HG02678 (cell line): ENCODE results near the gene RUNX2.

Experiments
- ATAC-seq: cut with Tn5 transposase; IDR thresholded peaks from one replicate; pipeline ENCODE4 v1.9.1; 2021; ENCODE audit warnings: mild to moderate bottlenecking, moderate library complexity; ENCODE audit not compliant: unreplicated experiment

RUNX2 gene

GRCh38 chr6:45351076-45351475 is 22.9 kb downstream of the RUNX2 start:
- ATAC-seq: no peak

- ATAC-seq: no peak
Measured at GRCh38 chr6:45351667-45352066, 23.5 kb downstream of the RUNX2 start.

DNA sequence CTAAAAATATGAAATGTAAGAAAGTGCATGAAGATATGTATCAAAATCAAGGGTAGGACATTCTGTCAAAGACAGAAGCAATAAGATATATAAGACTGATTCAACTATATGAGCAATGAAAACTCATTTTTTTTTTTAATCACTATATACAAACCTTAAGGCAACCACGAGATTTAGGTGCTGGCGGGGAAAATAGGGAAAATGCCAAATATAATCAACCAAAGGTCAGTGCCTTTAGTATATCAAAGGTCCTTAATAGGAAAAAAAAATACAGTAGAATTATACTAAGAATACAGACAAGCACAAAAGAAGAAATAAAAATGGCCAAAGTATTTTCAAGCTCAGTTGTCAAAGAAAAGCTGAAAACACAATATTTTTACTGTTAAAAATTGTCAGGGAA is 25.5 kb downstream of the RUNX2 start:
- no peak for ATAC-seq

- no peak for ATAC-seq
Measured at GRCh38 chr6:45364466-45364865, 36.3 kb downstream of the RUNX2 start.

- ATAC-seq: no peak
Measured at GRCh38 chr6:45365036-45365435, 36.9 kb downstream of the RUNX2 start.

- no peak for ATAC-seq
Measured at GRCh38 chr6:45366534-45366933, 38.4 kb downstream of the RUNX2 start.

DNA sequence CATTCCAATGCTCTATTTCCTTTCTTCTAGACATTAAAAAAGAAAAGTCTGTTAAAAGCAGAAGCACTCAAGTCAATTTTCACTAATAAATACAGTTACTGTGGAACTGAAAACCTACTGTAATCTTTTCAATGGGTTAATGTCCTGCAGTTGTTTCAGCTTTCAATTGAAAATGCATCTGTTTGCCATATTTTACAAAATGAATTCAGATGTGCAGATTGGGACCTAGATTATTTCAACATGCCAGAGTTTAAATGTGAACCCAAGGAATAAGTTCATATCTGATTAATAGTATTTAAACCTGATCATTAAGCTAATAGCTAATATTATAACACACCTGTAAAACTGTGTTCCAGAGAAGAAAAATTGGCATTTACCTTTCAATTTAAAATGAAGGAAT is 39.9 kb downstream of the RUNX2 start:
- ATAC-seq: no peak

DNA sequence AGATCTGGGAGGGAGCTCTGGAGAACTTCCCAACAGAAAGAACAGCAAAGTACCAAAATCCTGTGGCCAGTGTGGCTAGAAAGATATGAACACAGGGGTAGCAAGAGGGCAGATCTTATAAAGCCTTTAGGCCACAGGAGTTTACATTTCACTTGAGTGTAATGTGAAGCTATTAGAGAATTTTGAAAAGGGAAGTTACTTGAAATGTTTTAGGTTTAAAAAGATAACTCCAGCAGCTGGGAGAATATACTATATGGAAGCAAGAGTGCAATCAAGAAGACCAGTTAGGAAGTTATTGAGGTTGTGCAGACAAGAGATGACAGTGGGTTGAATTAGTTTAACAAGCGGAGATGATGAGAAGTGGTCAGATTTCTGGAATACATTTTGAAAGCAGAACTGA is 41.7 kb downstream of the RUNX2 start:
- no peak for ATAC-seq

GRCh38 chr6:45371924-45372573 is 43.9 kb downstream of the RUNX2 start:
- ATAC-seq: no peak

DNA sequence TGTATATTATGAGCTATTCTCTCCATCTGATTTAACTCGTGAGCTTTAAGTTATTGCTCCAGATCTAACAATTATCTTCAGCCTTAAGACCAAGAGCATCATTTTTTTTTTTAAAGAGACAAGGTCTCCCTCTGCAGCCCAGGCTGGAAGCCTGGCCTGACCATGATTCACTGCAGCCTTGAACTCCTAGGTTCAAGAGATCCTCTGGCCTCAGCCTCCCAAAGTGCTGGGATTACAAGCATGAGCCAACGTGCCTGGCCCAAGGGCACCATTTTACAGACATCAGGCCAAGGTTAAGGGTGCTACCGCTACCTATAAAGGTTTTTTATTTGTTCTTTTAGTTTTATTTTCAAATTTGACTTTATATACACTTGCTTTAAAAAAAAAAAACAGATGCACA is 47.3 kb downstream of the RUNX2 start:
- no peak for ATAC-seq

GRCh38 chr6:45376310-45377042 is 48.3 kb downstream of the RUNX2 start:
- no peak for ATAC-seq

DNA sequence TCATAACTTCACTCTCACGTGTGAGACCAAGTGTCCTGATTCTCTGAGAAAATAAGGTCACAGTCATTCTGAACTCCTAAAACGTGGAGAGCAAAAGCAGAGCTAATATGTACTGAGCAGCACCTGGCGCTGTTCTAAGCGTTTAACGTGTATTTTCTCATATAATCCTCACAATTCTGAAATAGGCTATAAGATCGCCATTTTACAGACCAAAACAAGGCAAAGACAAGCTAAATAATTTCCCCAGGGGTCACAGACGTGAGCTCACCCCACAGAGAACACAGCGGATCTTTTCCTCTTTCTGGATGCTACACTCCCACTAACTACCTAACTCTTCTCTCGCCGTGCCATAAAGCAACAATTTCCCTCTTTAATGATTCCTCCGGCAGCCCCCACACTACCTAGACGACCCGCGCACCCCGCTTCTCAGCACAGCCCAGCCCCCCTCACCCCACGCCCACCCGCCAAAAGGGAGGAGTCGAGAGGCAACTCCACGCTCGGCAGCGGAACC is 49.0 kb downstream of the RUNX2 start:
- ATAC-seq: peak; percentile 2

GRCh38 chr6:45377554-45378333 is 49.6 kb downstream of the RUNX2 start, which contains the start of gene SUPT3H:
SUPT3H (minus strand) TSS chr6:45377934.
- peak; percentile 85 for ATAC-seq

- peak; percentile 27 for ATAC-seq
Measured at GRCh38 chr6:45378334-45378926, 50.3 kb downstream of the RUNX2 start.

GRCh38 chr6:45382391-45382790 is 54.3 kb downstream of the RUNX2 start:
- ATAC-seq: no peak

GRCh38 chr6:45386501-45386900 is 58.4 kb downstream of the RUNX2 start:
- no peak for ATAC-seq

DNA sequence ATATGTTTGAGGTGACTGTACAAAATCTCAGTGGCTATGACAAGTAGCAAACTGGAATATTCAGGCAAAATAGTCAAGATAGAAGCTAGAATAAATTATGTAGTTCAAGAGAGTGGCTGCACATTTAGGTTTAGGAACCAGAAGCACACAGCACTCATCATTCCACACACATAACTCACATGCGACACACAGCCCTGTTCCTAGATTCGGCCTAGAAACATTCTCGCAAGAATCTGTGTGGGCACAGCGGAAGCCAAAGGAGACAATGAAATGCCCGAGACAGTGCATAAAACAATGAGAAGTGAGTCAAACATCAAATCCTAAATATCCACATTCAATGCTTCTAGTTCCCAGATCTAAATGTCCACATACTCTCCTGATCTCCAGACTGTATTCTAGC is 59.1 kb downstream of the RUNX2 start:
- no peak for ATAC-seq

- ATAC-seq: no peak
Measured at GRCh38 chr6:45388328-45388727, 60.2 kb downstream of the RUNX2 start.

DNA sequence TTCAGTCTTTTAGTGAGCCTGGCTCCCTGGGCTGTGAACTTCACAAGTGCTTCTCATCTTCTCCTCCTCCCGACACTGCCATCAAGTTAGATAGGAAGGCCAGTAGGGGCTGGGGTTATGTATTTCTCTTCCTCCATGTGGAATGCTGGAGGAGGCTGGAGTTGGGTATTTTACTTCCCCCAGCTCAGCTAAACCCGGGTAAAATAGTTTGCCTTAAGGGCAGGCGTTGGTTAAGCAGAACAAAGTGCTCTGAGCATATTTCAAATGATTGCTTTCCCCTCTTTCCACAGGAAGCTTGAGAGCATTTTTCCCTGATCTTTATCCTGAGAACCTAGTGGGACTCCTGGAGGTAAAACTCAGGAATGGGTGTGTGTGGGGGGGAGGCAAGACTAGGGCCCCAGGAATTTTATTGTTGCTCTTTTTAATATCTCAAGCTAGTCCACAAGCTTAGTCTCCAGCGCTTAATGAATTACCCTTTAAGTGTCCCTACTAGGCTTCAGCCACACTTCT is 66.5 kb downstream of the RUNX2 start:
- ATAC-seq: no peak

DNA sequence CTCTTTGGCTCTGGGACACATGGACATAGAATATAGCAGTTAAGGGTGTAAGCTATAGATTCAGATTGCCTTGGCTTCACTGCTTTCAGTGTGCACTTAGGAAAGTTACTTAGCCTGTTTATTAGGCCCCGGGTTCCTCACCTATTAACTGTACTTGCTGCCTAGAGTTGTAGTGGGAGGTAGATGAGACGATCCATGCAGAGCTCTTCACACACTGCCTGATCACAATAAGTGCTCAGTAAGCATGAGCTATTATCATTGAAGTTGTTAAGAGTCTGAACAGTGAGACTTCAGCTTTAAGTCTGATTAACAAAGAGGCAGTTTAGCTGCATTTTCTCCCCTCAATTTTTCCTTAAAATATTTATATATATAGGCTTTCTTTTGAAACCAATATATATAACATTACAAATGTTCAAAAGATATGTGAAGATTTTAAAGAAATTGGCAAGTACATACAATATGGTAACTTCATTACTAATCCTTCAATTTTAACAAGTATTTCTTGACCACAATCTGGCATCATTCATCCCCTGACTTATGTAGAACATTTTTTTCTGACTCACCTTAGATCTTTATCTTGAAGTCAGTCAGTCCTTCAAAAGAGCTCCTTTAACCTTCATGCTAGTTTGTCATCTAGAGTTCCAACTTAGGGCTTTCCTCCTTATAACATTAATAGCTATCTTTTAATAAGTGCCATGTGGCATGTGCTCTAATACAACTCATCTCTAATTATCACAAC is 70.1 kb downstream of the RUNX2 start:
- ATAC-seq: no peak
